NCI-H82 (cell line): ENCODE data around the gene MYPOP.

Source experiments
- DNase-seq: peaks from one replicate; lab custom pipeline; 2025; lab: John Stamatoyannopoulos, UW

Gene MYPOP

DNA sequence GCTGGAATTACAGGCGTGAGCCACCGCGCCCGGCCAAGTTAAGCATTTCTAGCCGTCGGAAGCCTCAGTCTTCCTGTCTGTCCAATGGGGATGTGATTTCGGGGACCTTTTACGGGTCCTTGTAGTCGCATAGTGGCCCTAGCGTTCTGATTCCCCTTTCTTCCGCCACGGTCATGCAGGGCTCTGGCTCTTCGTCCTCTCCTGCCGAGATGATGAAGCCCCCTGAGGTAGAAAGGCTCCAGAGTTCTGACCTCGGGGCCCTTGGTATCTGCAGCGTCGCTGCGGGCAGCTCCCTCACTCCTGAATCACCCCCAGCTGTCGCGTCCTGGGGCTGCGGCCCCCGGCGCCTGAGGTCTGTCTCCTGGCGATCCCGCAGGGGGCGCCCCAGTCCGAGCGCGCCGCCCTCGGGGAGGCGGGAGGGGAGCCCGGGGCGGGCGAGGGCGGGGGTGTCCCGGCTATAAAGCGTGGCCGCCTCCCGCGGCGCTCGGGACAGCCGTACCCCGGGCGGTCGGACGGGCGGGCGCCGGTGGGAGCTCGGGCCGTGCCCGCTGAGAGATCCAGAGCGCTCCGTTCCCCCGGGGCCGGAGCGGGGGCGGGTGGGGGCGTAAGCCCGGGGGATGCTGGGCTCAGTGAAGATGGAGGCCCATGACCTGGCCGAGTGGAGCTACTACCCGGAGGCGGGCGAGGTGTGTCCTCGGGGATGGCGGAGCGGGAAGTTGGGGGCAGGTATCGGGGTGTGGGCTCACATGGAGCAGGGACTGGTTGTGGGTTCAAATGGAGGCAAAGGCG is 38.4 kb downstream of the MYPOP start, which contains the start of gene FOXA3:
FOXA3 (plus strand) TSS at position 487 of the 789 bp plus-strand sequence; CDS start at position 618, 131 bp downstream.
- DNase-seq: peak; percentile 78

- no peak for DNase-seq
Measured at GRCh38 chr19:45863335-45863839, 39.0 kb downstream of the MYPOP start.

DNA sequence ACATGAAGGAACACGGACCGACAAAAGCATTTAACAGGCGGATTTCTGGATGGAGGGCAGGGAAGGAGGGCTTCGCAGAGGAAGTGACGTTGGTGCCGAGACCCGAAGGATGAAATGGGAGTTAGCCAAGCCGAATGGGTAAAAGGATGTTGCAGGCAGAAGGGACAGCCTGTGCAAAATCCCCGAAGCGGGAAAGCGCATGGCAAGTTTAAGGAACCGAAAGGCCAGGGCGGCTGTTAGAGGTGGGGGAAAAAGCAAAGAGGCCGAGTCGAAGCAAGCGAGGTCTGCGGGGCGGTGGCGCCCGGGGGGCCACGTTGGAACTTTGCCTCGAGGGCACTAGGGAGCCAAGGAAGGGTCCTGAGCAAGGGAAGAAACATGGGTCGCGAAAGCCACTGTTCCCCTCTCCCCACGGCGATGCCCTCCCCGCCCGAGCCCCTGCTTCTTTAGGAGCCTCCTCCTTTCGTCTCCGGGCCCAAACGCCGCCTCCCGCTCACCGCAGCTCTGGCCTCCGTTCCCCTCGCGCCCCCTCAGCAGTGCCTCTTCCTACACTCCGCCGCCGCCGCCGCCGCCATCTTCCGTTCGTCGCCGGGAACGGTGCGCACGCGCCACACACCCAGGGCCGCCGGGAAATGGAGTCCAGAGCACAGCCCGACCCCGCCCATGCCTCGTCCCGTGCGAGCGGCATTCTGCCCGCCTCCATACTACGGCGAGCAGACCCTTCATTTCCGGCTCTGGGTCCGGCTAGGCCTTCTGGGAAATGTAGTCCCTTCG is 39.7 kb downstream of the MYPOP start, which contains the start of gene SYMPK:
SYMPK (minus strand) TSS at position 584 of the 771 bp plus-strand sequence. CDS start 8,652 bp downstream, outside the sequence.
- DNase-seq: peak; percentile 99

DNA sequence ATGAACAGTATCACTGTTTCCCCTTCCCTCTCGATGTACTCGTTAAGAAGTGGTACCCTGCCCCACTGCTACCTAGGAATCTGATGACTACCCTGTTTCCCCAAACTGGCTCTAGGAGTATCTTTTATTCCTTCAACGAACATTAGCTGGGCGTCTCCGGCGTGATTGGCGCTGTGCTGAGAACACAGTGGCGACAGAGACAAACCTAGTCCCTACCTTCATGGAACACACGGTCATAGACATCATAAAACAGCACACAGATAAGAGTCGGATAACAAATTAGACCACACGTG is 40.2 kb downstream of the MYPOP start:
- no peak for DNase-seq

DNA sequence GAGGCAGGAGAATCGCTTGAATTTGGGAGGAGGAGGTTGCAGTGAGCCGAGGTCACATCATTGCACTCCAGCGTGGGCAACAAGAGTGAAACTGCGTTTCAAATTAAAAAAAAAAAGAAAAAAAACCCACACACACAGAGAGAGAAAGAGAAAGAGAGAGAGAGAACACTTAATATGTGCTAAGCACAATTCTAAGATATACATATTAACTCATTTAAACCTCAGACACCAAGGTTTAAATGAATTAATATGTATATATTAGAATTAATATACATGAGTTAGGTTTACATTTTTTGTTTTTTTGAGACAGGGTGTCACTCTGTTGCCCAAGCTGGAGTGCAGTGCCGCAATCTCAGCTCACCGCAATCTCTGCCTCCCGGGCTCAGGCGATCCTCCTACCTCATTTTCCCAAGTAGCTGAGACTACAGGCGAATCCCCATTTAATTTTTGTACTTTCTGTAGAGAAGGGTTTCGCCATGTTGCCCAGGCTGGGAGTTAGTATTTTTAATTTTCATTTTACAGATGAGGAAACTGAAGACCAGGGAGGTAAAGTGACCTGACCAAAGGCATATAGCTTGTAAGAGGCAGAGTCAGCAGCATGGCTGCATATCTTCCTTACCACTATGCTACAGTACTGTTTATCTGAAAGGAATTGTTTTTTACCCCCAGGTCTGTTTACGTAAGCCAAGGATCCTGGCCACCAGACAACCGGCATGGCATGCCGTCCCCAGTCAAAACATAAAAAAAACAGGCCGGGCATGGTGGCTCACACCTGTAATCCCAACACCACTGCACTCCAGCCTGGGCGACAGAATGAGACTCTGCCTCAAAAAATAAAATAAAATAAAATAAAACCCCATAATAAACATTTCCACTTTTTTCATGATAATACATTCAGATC is 41.8 kb downstream of the MYPOP start:
- no peak for DNase-seq

DNA sequence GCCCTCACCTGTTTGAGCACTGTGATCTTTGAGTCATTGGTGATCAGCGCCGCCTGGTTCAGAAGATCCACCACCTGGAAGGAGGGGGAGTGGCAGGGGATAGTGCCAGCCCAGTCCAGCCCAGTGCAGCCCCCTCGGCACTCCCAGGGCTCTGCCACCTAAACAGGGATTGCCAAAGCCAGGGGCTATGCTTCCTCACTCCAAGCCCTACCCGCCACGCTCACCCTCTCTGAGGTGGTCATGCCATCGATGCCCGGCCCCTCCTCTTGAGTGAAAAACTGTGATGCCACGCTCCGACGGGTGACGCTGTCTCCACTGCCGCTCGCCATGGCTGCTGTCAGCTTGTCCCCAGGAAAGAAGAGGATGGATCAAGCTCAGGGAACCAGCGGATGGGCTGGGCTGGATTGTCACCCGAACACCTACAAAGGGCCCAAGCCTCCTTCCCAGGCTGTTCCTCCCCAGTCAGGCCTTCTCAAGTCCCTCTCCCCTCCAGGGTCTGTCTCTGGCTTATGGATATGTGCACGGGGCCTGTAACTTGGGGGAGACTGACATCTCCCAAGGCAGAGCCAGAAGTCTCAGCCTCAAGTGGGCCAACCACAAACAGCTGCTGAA is 48.1 kb downstream of the MYPOP start:
- DNase-seq: no peak

DNA sequence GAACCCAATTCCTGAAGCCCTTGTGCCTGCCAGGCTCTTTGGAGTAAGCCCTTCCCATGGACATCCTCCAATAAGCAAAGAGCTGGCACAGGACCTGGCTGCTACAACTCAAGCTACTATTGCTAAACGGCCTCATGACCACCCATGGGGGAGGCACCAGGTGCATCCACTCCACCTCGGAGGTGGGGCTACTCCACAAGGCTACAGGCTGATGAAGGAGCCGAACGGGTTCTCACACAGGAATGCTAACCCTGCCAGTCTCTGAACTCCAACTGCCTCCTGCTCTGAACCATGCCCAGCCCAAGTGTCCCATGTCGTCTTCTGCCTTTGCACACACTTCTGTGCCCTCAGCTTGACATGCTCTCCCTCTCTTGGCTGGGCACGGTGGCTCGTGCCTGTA is 49.4 kb downstream of the MYPOP start:
- DNase-seq: no peak

DNA sequence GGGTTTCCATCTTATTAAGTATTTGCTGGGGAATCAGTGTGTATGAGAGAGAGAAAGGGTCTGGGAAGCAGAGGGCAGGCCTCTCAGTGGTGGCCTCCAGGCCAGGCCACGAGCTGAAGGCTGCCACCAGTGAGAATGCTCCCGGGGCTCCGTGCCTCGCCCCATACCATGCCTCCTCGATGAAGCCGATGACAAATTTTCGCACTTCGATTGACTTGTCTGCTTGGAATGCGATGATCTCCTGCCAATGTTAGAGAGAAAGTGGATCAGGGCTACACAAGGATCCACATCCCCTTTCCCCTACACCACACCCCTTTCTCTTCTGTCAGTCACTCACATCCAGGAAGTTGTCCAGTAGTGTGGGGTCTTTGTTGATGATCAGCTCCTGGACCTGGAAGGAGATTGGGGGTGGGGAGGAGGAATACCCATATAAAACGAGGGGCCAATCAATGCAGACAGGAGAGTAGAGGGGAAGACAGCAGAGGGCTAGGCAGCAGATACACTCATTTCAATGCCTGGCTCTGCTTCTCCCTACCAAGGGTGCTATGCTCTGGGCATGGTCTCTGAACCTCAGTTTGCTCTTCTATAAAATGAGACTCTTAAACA is 50.2 kb downstream of the MYPOP start:
- no peak for DNase-seq

GRCh38 chr19:45848922-45849321 is 53.5 kb downstream of the MYPOP start:
- DNase-seq: no peak

DNA sequence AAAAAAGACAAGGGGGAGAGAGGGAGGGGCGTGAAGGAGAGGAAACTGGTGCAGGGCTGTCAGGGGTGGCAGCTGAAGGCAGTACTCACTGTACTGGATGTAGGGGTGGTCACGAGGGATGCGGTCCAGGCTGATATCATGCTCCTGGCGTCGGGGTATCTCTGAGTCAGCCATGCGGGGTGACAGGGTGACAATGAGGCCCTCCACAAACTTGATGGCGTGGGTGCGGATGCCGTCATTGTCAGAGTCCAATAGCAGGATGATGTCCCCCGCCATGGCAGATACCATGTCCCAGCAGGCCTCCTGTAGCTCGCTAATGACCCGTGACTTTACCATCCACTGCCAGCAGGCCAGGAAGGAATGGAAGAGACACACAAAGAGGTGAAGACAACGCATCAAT is 54.8 kb downstream of the MYPOP start:
- DNase-seq: no peak

DNA sequence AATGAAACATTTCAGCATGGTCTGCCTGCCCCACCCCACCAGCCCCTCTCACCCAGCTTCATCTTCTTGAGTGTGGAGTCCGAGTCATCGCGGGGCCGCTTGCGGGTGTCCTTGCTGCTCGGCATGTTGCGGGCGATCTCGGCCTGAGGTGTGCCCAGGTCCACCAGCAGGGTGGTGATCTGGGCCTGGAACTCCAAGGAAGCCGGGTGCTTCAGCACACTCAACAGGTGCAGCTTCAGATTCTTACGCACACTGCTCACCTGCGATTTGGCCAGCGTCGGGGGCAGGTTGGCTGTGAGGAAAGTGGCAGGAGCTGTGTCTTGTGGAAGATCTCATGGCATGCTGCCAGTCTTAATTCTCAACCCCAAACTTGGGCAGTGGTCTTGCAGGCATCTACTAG is 60.2 kb downstream of the MYPOP start:
- no peak for DNase-seq
